Measurements from ENCODE around the gene FCRL1. TPM values are rescaled to one million over a fixed set of nuclear protein-coding genes. Genes with fewer than 3 reads are reported as not detected.

Gene FCRL1
- total RNA-seq, 1 experiment from 2014 or later: not detected

GRCh38 chr1:157844089-157844830, 24.3 kb upstream of the FCRL1 start:
- Histone ChIP-seq H2BK20ac (ENCODE audit: low read depth, low read length, poor library complexity, severe bottlenecking) (no peak overlapping the region), H3K4ac (ENCODE audit: low read depth, low read length) (no peak overlapping the region), H2BK12ac (ENCODE audit: insufficient read length, low read depth, low read length) (no peak overlapping the region), H4K20me1 (ENCODE audit: control insufficient read depth, insufficient read depth, insufficient read length) (no peaks in the 10 kb centered on the region), H3T11ph (ENCODE audit: low read length) (no peak overlapping the region), H4K8ac (replicated peaks; ENCODE audit: insufficient read length, low read depth, low read length) (no peak overlapping the region), H2AK5ac (ENCODE audit: insufficient read length, low read length) (no peak overlapping the region), H3K79me1 (ENCODE audit: insufficient read depth, low read depth, low read length, poor library complexity, severe bottlenecking) (no peaks in the 10 kb centered on the region), H3K23ac (ENCODE audit: insufficient read length, low read depth, low read length) (no peak overlapping the region), H3K79me2 (ENCODE audit: insufficient read depth, low read length) (no peaks in the 10 kb centered on the region), H3K4me1 (ENCODE audit: insufficient read depth, low read length) (no peaks in the 10 kb centered on the region), H2BK15ac (ENCODE audit: low read depth, low read length) (no peak overlapping the region), H2BK120ac (ENCODE audit: low read depth, low read length, poor library complexity, severe bottlenecking) (no peak overlapping the region), H3K18ac (ENCODE audit: insufficient read length, low read depth, low read length) (no peak overlapping the region), H2BK5ac (ENCODE audit: insufficient read length, low read length) (no peak overlapping the region), H4K91ac (ENCODE audit: insufficient read length, low read depth, low read length) (no peak overlapping the region), H4K5ac (ENCODE audit: insufficient read length, low read depth, low read length) (no peak overlapping the region), H3K9me3 (ENCODE audit: control insufficient read depth, low read depth, low read length) (no peaks in the 10 kb centered on the region), H3K23me2 (ENCODE audit: insufficient read length, low read depth, low read length, poor library complexity, severe bottlenecking) (no peaks in the 10 kb centered on the region), H3K56ac (ENCODE audit: insufficient read length, low read depth, low read length) (no peak overlapping the region), H3K14ac (ENCODE audit: insufficient read depth, low read length) (no peak overlapping the region), H3K4me2 (ENCODE audit: insufficient read depth, insufficient read length, low read length) (no peak overlapping the region), H3K27ac (ENCODE audit: insufficient read length, low read depth, low read length) (no peak overlapping the region), H2AFZ (ENCODE audit: low read length) (no peak overlapping the region), H3K9ac (ENCODE audit: extremely low read depth, insufficient read length, low read length) (no peak overlapping the region), H3K27me3 (ENCODE audit: insufficient read depth, low read length) (no peaks in the 10 kb centered on the region; the same call in 1 of the 2 replicates)
- Mint-ChIP-seq H3K4me3 (no peak overlapping the region), H3K27me3 (ENCODE audit: low read depth) (no peaks in the 10 kb centered on the region; the same call in 1 of the 2 replicates), H3K9me3 (no peaks in the 10 kb centered on the region), H3K27ac (no peak overlapping the region; a peak in 2 of 7 replicates), H3K36me3 (ENCODE audit: insufficient read depth in 1 of 3, low read depth in 3 of 3) (no peaks in the 10 kb centered on the region), H3K4me1 (peaks cover 4% of the 10 kb centered on the region in 2 experiments; a peak in 1 of 4 replicates)
- no CpG with 5 or more reads among the region's 4 CpGs for WGBS (ENCODE audit: extremely low coverage, insufficient read length, low lambda C conversion rate)
- no peak for DNase-seq
- TF ChIP-seq CTCF (conservative IDR thresholded peaks at IDR 0.05): no peak

Measured in H9 (cell line).